ENCODE measurements around the gene ZNF142. TPM values are rescaled to one million over a fixed set of nuclear protein-coding genes. Genes with fewer than 3 reads are reported as not detected.

Gene ZNF142
- polyA plus RNA-seq, 3 donors = 0.72 to 15.6 (median 3.3) TPM

- Mint-ChIP-seq H3K9me3 (peaks cover 0 to 2% (median 0%) of the 10 kb centered on the region in 7 donors), H3K27ac (no peak overlapping the region), H3K36me3 (no peaks in the 10 kb centered on the region), H3K4me1 (no peaks in the 10 kb centered on the region), H3K4me3 (no peak overlapping the region), H3K27me3 (ENCODE audit: low read depth in 3 of 3) (peaks cover 1 to 5% (median 4%) of the 10 kb centered on the region in 3 donors)
- H3K27ac ChIP-seq (ENCODE audit: low read depth in 1 of 2, low read length in 2 of 2) = no peak overlapping the region
- no peak overlapping the region for H2AFZ ChIP-seq (ENCODE audit: insufficient read depth, low read depth, low read length, poor library complexity, severe bottlenecking)
- no peak overlapping the region for H3K4me2 ChIP-seq (replicated peaks; ENCODE audit: extremely low read depth, low read length, poor library complexity, severe bottlenecking)
- H3K9ac ChIP-seq (ENCODE audit: insufficient read depth, low read length, poor library complexity, severe bottlenecking) = no peak overlapping the region
- peaks cover 0 to 2% of the 10 kb centered on the region in 2 donors for H3K27me3 ChIP-seq (ENCODE audit: control insufficient read depth in 2 of 2, insufficient read depth in 2 of 2, low read length in 2 of 2)
- no peak for TF ChIP-seq CTCF (IDR thresholded peaks at IDR 0.05)
- intact Hi-C loops (cut with micrococcal nuclease) = no loop called here
- no peaks in the 10 kb centered on the region for H3K4me1 ChIP-seq (ENCODE audit: control insufficient read depth in 1 of 2, insufficient read depth in 2 of 2, low read length in 2 of 2)
- 90% methylated on average over 2 of the region's 2 CpGs for WGBS (ENCODE audit: insufficient coverage)
- no peaks in the 10 kb centered on the region for H3K79me2 ChIP-seq (ENCODE audit: insufficient read depth, low read length)
- no peaks in the 10 kb centered on the region for H4K20me1 ChIP-seq (ENCODE audit: insufficient read depth, low read length)
- H3K36me3 ChIP-seq (replicated peaks in 1 of 2; ENCODE audit: control insufficient read depth in 1 of 2, insufficient read depth in 2 of 2, low read length in 2 of 2) = no peaks in the 10 kb centered on the region
- H3K4me3 ChIP-seq (replicated peaks in 1 of 3; ENCODE audit: low read depth in 2 of 3, low read length in 3 of 3) = no peak overlapping the region
- DNase-seq = no peak
- H3K9me3 ChIP-seq (replicated peaks in 1 of 2; ENCODE audit: control insufficient read depth in 1 of 2, insufficient read depth in 1 of 2, low read length in 2 of 2) = no peaks in the 10 kb centered on the region
Measured at GRCh38 chr2:218605432-218605831, 54.0 kb downstream of the ZNF142 start.

Small RNAs within 50 kb of the gene (small RNA-seq; reads per million reads assigned to genes)
- not detected for gene RNU6-136P (ENCODE audit: insufficient read length, low read depth)

Other genes with a start within 250 kb of the ZNF142 start
- not detected for gene VIL1, start 240.5 kb downstream of the ZNF142 start, polyA plus RNA-seq
- gene USP37, start 91.3 kb downstream of the ZNF142 start, polyA plus RNA-seq = 1 to 10 TPM; 2.7 to 4.9 (median 2.7) TPM
- gene CNOT9, start 90.8 kb downstream of the ZNF142 start, polyA plus RNA-seq = 10 to 100 TPM; 14.5 to 21.5 (median 18.4) TPM
- under 1 TPM in 2 of 3 donors, not detected in 1; 0.04 to 0.05 TPM for gene PLCD4, start 51.7 kb downstream of the ZNF142 start, polyA plus RNA-seq
- gene BCS1L, start 60 bp upstream of the ZNF142 start, polyA plus RNA-seq = 10 to 100 TPM; 10.5 to 42.9 (median 12.3) TPM
- 10 to 100 TPM; 10.7 to 20.3 (median 12.9) TPM for gene RNF25, start 12.4 kb upstream of the ZNF142 start, polyA plus RNA-seq
- 10 to 100 TPM in 1 of 3 donors, 1 to 10 TPM in 2; 1.3 to 36.2 (median 3.3) TPM for gene STK36, start 12.5 kb upstream of the ZNF142 start, polyA plus RNA-seq
- 10 to 100 TPM; 13.5 to 90.2 (median 16.3) TPM for gene TTLL4, start 51.2 kb upstream of the ZNF142 start, polyA plus RNA-seq
- 100 to 1,000 TPM; 151 to 218 (median 214) TPM for gene CYP27A1, start 122.5 kb upstream of the ZNF142 start, polyA plus RNA-seq
- gene PRKAG3, start 172.2 kb upstream of the ZNF142 start, polyA plus RNA-seq = not detected
- gene WNT6, start 200.2 kb upstream of the ZNF142 start, polyA plus RNA-seq = under 1 TPM; 0.27 to 0.65 (median 0.37) TPM
- gene WNT10A, start 221.2 kb upstream of the ZNF142 start, polyA plus RNA-seq = under 1 TPM in 1 of 3 donors, not detected in 2; 0.04 TPM